HEK293 (cell line): Measurements from ENCODE around the gene PLEKHG2.

Experiments
- ELK4 ChIP-seq: IDR thresholded peaks from 2 replicates; pipeline ENCODE4 v1.6.1; 2011; ENCODE audit warnings: mild to moderate bottlenecking, low read depth, low read length, borderline replicate concordance
- KLF7 ChIP-seq: fragments of 450-650 bp; formaldehyde crosslinking; IDR thresholded peaks from 2 replicates; pipeline ENCODE4 v1.5.1; 2016; ENCODE audit warnings: missing biosample characterization, missing genetic modification characterization, borderline replicate concordance
- KLF9 ChIP-seq: fragments of 450-650 bp; formaldehyde crosslinking; IDR thresholded peaks from 2 replicates; pipeline ENCODE4 v1.5.1; 2016; ENCODE audit warnings: missing biosample characterization, missing genetic modification characterization, low read depth
- PATZ1 ChIP-seq: fragments of 450-650 bp; formaldehyde crosslinking; IDR thresholded peaks from 2 replicates; pipeline ENCODE4 v1.5.1; 2016; ENCODE audit warnings: missing biosample characterization, missing genetic modification characterization
- PRDM10 ChIP-seq: fragments of 450-650 bp; formaldehyde crosslinking; IDR thresholded peaks from 2 replicates; pipeline ENCODE4 v1.5.1; 2016; ENCODE audit warnings: missing biosample characterization, missing genetic modification characterization
- REPIN1 ChIP-seq: fragments of 450-650 bp; formaldehyde crosslinking; IDR thresholded peaks from 2 replicates; pipeline ENCODE4 v1.5.1; 2017; ENCODE audit warnings: missing biosample characterization, missing genetic modification characterization, low read depth
- ZBTB11 ChIP-seq: fragments of 450-650 bp; formaldehyde crosslinking; conservative IDR thresholded peaks from 2 replicates; pipeline ENCODE4 v1.5.1; 2016; ENCODE audit warnings: low read depth, missing biosample characterization, missing genetic modification characterization
- ZBTB7A ChIP-seq: fragments of 450-650 bp; formaldehyde crosslinking; IDR thresholded peaks from 2 replicates; pipeline ENCODE4 v1.5.1; 2016; ENCODE audit warnings: low read depth, missing biosample characterization, missing genetic modification characterization
- ZIC2 ChIP-seq: fragments of 450-650 bp; formaldehyde crosslinking; IDR thresholded peaks from 2 replicates; pipeline ENCODE4 v1.5.1; 2016; ENCODE audit warnings: missing biosample characterization, missing genetic modification characterization
- ZNF157 ChIP-seq: fragments of 450-650 bp; formaldehyde crosslinking; IDR thresholded peaks from 2 replicates; pipeline ENCODE4 v1.5.1; 2016; ENCODE audit warnings: missing biosample characterization, missing genetic modification characterization
- ZNF24 ChIP-seq: fragments of 450-650 bp; formaldehyde crosslinking; IDR thresholded peaks from 2 replicates; pipeline ENCODE4 v1.5.1; 2016; ENCODE audit warnings: missing biosample characterization, missing genetic modification characterization
- ZNF266 ChIP-seq: fragments of 450-650 bp; formaldehyde crosslinking; IDR thresholded peaks from 2 replicates; pipeline ENCODE4 v1.5.1; 2016; ENCODE audit warnings: missing biosample characterization, missing genetic modification characterization, low read depth
- ZNF292 ChIP-seq: fragments of 450-650 bp; formaldehyde crosslinking; IDR thresholded peaks from 2 replicates; pipeline ENCODE4 v1.5.1; 2016; ENCODE audit warnings: low read depth, missing biosample characterization, missing genetic modification characterization, borderline replicate concordance
- ZNF311 ChIP-seq: fragments of 450-650 bp; formaldehyde crosslinking; IDR thresholded peaks from 2 replicates; pipeline ENCODE4 v1.5.1; 2017; ENCODE audit warnings: missing biosample characterization, missing genetic modification characterization, borderline replicate concordance
- ZNF341 ChIP-seq: fragments of 450-650 bp; formaldehyde crosslinking; IDR thresholded peaks from 2 replicates; pipeline ENCODE4; 2016; ENCODE audit warnings: low read depth, missing biosample characterization, missing genetic modification characterization
- ZNF362 ChIP-seq: fragments of 450-650 bp; formaldehyde crosslinking; IDR thresholded peaks from 2 replicates; pipeline ENCODE4 v1.5.1; 2016; ENCODE audit warnings: missing biosample characterization, missing genetic modification characterization
- ZNF48 ChIP-seq: fragments of 450-650 bp; formaldehyde crosslinking; IDR thresholded peaks from 2 replicates; pipeline ENCODE4 v1.5.1; 2016; ENCODE audit warnings: missing biosample characterization, missing genetic modification characterization
- ZNF549 ChIP-seq: fragments of 450-650 bp; IDR thresholded peaks from 2 replicates; pipeline ENCODE4 v1.5.1; 2018; ENCODE audit warnings: missing biosample characterization, missing genetic modification characterization, mild to moderate bottlenecking, inconsistent platforms, moderate library complexity
- ZNF585B ChIP-seq: fragments of 450-650 bp; formaldehyde crosslinking; IDR thresholded peaks from 2 replicates; pipeline ENCODE4 v1.5.1; 2016; ENCODE audit warnings: missing biosample characterization, missing genetic modification characterization
- ZNF596 ChIP-seq: fragments of 450-650 bp; IDR thresholded peaks from 2 replicates; pipeline ENCODE4 v1.5.0; 2018; ENCODE audit warnings: missing biosample characterization, mild to moderate bottlenecking, missing genetic modification characterization, moderate library complexity
- ZNF660 ChIP-seq: fragments of 450-650 bp; IDR thresholded peaks from 2 replicates; pipeline ENCODE4 v1.5.1; 2018; ENCODE audit warnings: missing biosample characterization, mild to moderate bottlenecking, missing genetic modification characterization
- ZNF768 ChIP-seq: fragments of 450-650 bp; formaldehyde crosslinking; IDR thresholded peaks from 2 replicates; pipeline ENCODE4 v1.5.1; 2018; ENCODE audit warnings: missing biosample characterization, mild to moderate bottlenecking, missing genetic modification characterization
- ZNF776 ChIP-seq: fragments of 450-650 bp; formaldehyde crosslinking; IDR thresholded peaks from 2 replicates; pipeline ENCODE4 v1.5.0; 2017; ENCODE audit warnings: missing biosample characterization, missing genetic modification characterization, borderline replicate concordance
- ZNF785 ChIP-seq: fragments of 450-650 bp; formaldehyde crosslinking; IDR thresholded peaks from 2 replicates; pipeline ENCODE4 v1.5.1; 2016; ENCODE audit warnings: missing biosample characterization, missing genetic modification characterization
- ZSCAN5A ChIP-seq: fragments of 450-650 bp; formaldehyde crosslinking; IDR thresholded peaks from 2 replicates; pipeline ENCODE4 v1.5.1; 2016; ENCODE audit warnings: missing biosample characterization, missing genetic modification characterization
- ZXDB ChIP-seq: fragments of 450-650 bp; formaldehyde crosslinking; IDR thresholded peaks from 2 replicates; pipeline ENCODE4 v1.5.1; 2016; ENCODE audit warnings: missing biosample characterization, missing genetic modification characterization

Gene PLEKHG2

GRCh38 chr19:39413911-39414608, 1.6 kb downstream of the PLEKHG2 start (continued):
- TF ChIP-seq PATZ1 (tag by site-specific recombination): peak; percentile 8; the same call in 1 of the 2 replicates
- TF ChIP-seq ZNF48 (tag by site-specific recombination): no peak
- 0 out of 2 replicates have a peak, but pooled peaks have one; percentile 12 for TF ChIP-seq KLF9 (tag by site-specific recombination)
- TF ChIP-seq ZNF768 (tag by site-specific recombination): no peak; the same call in 1 of the 2 replicates
- TF ChIP-seq ZNF341 (tag by site-specific recombination): no peak
- no peak for TF ChIP-seq PRDM10 (tag by site-specific recombination)
- no peak for TF ChIP-seq ZNF660
- TF ChIP-seq ZNF785: 0 out of 2 replicates have a peak, but pooled peaks have one; percentile 13
- no peak for TF ChIP-seq ZNF157
- TF ChIP-seq ELK4: no peak
- no peak for TF ChIP-seq ZSCAN5A (tag by site-specific recombination)
- no peak for TF ChIP-seq ZIC2 (tag by site-specific recombination)
- no peak; the same call in 1 of the 2 replicates for TF ChIP-seq ZXDB (tag by site-specific recombination)
- TF ChIP-seq REPIN1 (tag by site-specific recombination): no peak
- TF ChIP-seq ZBTB11: 0 out of 2 replicates have a peak, but pooled peaks have one; percentile 13
- no peak for TF ChIP-seq ZNF292
- no peak for TF ChIP-seq ZNF362
- TF ChIP-seq ZNF549 (tag by site-specific recombination): no peak
- peak; percentile 85 for TF ChIP-seq ZBTB7A (tag by site-specific recombination)
- no peak for TF ChIP-seq ZNF776 (tag by site-specific recombination)
- no peak for TF ChIP-seq ZNF596
- no peak for TF ChIP-seq ZNF311 (tag by site-specific recombination)
- no peak for TF ChIP-seq ZNF24 (tag by site-specific recombination)
- no peak for TF ChIP-seq ZNF266 (tag by site-specific recombination)
- TF ChIP-seq KLF7 (tag by site-specific recombination): peak; percentile 40; the same call in 1 of the 2 replicates
- no peak for TF ChIP-seq ZNF585B (tag by site-specific recombination)
